Spleen (tissue), 11 donors: ENCODE data around the gene SPDYE8. TPM values are rescaled to one million over a fixed set of nuclear protein-coding genes. Genes with fewer than 3 reads are reported as not detected.
"Not testable (repeated sequence)": the region's sequence is repeated elsewhere in the genome, so short reads cannot be mapped to it uniquely, and the experiment has no call there.

Source experiments
- DNase-seq: peaks from one replicate; pipeline ENCODE4 v3.0.0-alpha.2; 2020
- H3K27ac ChIP-seq, 8 donors: fragments of 200-600 bp; sonication (generic) in 7 of 8; 1 replicate in 4 of 8; 2 replicates in 4 of 8; pipeline versions ENCODE4 v1.5.0 to v1.8.0; 2016 to 2021; ENCODE audit warnings: inconsistent platforms in 4 of 8, mild to moderate bottlenecking in 4 of 8, moderate library complexity in 1 of 8
- H3K27me3 ChIP-seq, 7 donors: fragments of 200-600 bp; sonication (generic) in 6 of 7; replicated peaks in 1 of 7; 1 replicate in 4 of 7; 2 replicates in 3 of 7; pipeline versions ENCODE4 v1.5.0 to v1.8.0; 2016 to 2021; ENCODE audit warnings: inconsistent platforms in 3 of 7, mild to moderate bottlenecking in 1 of 7
- H3K36me3 ChIP-seq, 6 donors: fragments of 200-600 bp; sonication (generic) in 5 of 6; 1 replicate in 4 of 6; 2 replicates in 2 of 6; pipeline versions ENCODE4 v1.5.0 to v1.8.0; 2016 to 2021; ENCODE audit warnings: inconsistent platforms in 2 of 6
- H3K4me1 ChIP-seq, 6 donors: fragments of 200-600 bp; sonication (generic) in 5 of 6; 1 replicate in 3 of 6; 2 replicates in 3 of 6; pipeline versions ENCODE4 v1.5.0 to v1.8.0; 2016 to 2021; ENCODE audit warnings: inconsistent platforms in 3 of 6
- H3K4me3 ChIP-seq, 8 donors: fragments of 200-600 bp; sonication (generic) in 7 of 8; 1 replicate in 4 of 8; 2 replicates in 4 of 8; pipeline versions ENCODE4 v1.5.0 to v1.8.0; 2016 to 2021; ENCODE audit warnings: inconsistent platforms in 4 of 8, mild to moderate bottlenecking in 4 of 8, moderate library complexity in 2 of 8
- H3K9me3 ChIP-seq, 8 donors: fragments of 200-600 bp; sonication (generic) in 7 of 8; 1 replicate in 4 of 8; 2 replicates in 4 of 8; pipeline versions ENCODE4 v1.5.0 to v1.8.0; 2016 to 2021; ENCODE audit warnings: inconsistent platforms in 4 of 8
- WGBS, 5 donors: extraction: QIAGEN DNeasy Blood & Tissue Kit in 3 of 5; methylation state at CpG; one replicate each; pipeline versions ENCODE4 v1.1.5 to v1.1.7; 2013 to 2018; 5-methylcytosine and 5-hydroxymethylcytosine counted together
- intact Hi-C: fragments of 100-400 bp; cut with DNase I; formaldehyde crosslinking; loops from one replicate; pipeline ENCODE4 v1.15.0; 2023; ENCODE audit warnings: low total_unique reads
- polyA plus RNA-seq, 3 donors: library from polyadenylated mRNA; stranded (reverse); fragments of 200-250 nt; gene quantifications; one replicate each; pipeline ENCODE4 v1.2.1, GENCODE V29; 2013
- small RNA-seq, 4 donors: library from RNA; depleted of rRNA; stranded (forward); fragments of <200 nt; gene quantifications; one replicate each; pipeline ENCODE3, GENCODE V24; 2016
- total RNA-seq, 7 donors: library from RNA; depleted of rRNA in 3 of 7; stranded (reverse); fragments of >200 nt in 3 of 7; fragmentation: NEBNext Ultra II Directional in 4 of 7; extraction: Animal tissue kit (Norgen Biotek cat#: 25700) in 4 of 7; gene quantifications; one replicate each; pipeline versions ENCODE4 v1.1.0 to v1.2.1, GENCODE V29; 2016 to 2021
- donor health status: healthy with polysubstance abuse.
- donor health status: DM: no; HTN: no; CAD: no; lungs with moderate emphysema.
- donor health status: DM: no; HTN: no; CAD: no.
- donor health status: Bipolar disorder and iron deficiency.
- donor health status: healthy.
- donor health status: DM: no; HTN: no; CAD: no.
- donor health status: DM: yes; HTN: yes; CAD: no.

Gene SPDYE8
- total and polyA plus RNA-seq, 10 donors, result not detected

GRCh38 chr7:72982084-72982483 is 47.5 kb downstream of the SPDYE8 start:
- H3K9me3 ChIP-seq, H3K27ac ChIP-seq, H3K4me1 ChIP-seq, H3K36me3 ChIP-seq, H3K4me3 ChIP-seq, DNase-seq, H3K27me3 ChIP-seq, intact Hi-C loops: not testable (repeated sequence)
- WGBS, 5 donors, result 92 to 100% (median 94%) methylated on average over 1 to 7 of the region's 11 CpGs

GRCh38 chr7:72980382-72980781 is 49.2 kb downstream of the SPDYE8 start:
- H3K4me1 ChIP-seq, H3K36me3 ChIP-seq, H3K4me3 ChIP-seq, DNase-seq, H3K27me3 ChIP-seq, H3K27ac ChIP-seq, intact Hi-C loops, H3K9me3 ChIP-seq: not testable (repeated sequence)
- WGBS, 5 donors, result 76 to 100% (median 94%) methylated on average over 1 to 2 of the region's 6 CpGs; no CpG with 5 or more reads in 2 of the 5 donors

GRCh38 chr7:72976434-72976833 is 53.1 kb downstream of the SPDYE8 start:
- not testable (repeated sequence) for DNase-seq

GRCh38 chr7:72975656-72976286 is 53.8 kb downstream of the SPDYE8 start:
- H3K36me3 ChIP-seq, H3K4me3 ChIP-seq, H3K27ac ChIP-seq, intact Hi-C loops, H3K27me3 ChIP-seq, H3K9me3 ChIP-seq, H3K4me1 ChIP-seq: not testable (repeated sequence)
- 81 to 96% (median 89%) methylated on average over 10 to 14 of the region's 55 CpGs; no CpG with 5 or more reads in 1 of the 5 donors for WGBS, 5 donors
- peak; percentile 64 for DNase-seq

More at GRCh38 chr7:72976434-72976833, 53.1 kb downstream of the SPDYE8 start:
- H3K9me3 ChIP-seq, H3K27me3 ChIP-seq, H3K4me3 ChIP-seq, H3K36me3 ChIP-seq, intact Hi-C loops, H3K4me1 ChIP-seq, H3K27ac ChIP-seq: not testable (repeated sequence)
- 84 to 100% (median 90%) methylated on average over 2 to 4 of the region's 12 CpGs; no CpG with 5 or more reads in 1 of the 5 donors for WGBS, 5 donors

- DNase-seq, H3K9me3 ChIP-seq, H3K27me3 ChIP-seq, H3K4me1 ChIP-seq, H3K4me3 ChIP-seq, intact Hi-C loops, H3K36me3 ChIP-seq, H3K27ac ChIP-seq: not testable (repeated sequence)
- WGBS, 5 donors, result 85 to 100% (median 92%) methylated on average over 3 of the region's 7 CpGs; no CpG with 5 or more reads in 2 of the 5 donors
Measured at GRCh38 chr7:72974781-72975180, 54.8 kb downstream of the SPDYE8 start.

- H3K27ac ChIP-seq, H3K27me3 ChIP-seq, intact Hi-C loops, H3K36me3 ChIP-seq, H3K4me1 ChIP-seq, H3K9me3 ChIP-seq, H3K4me3 ChIP-seq, DNase-seq: not testable (repeated sequence)
- WGBS, 5 donors, result no CpG with 5 or more reads among the region's 6 CpGs
Measured at GRCh38 chr7:72971505-72971904, 58.1 kb downstream of the SPDYE8 start.

Small RNA genes lying within 50 kb of the gene (small RNA-seq; reads per million reads assigned to genes)
- gene RF00019, result 0 reads per million in 4 donors

Other genes starting within 250 kb of the SPDYE8 start
- gene TYW1B, start 201.6 kb downstream of the SPDYE8 start, total RNA-seq, result 1 to 10 TPM; 3.5 to 8.3 (median 4.4) TPM
- 1 to 10 TPM; 1.2 to 2.0 (median 1.5) TPM for gene TYW1B, start 201.6 kb downstream of the SPDYE8 start, polyA plus RNA-seq
- gene POM121, start 104.7 kb downstream of the SPDYE8 start, total RNA-seq, result 10 to 100 TPM; 32.5 to 47.4 (median 40.1) TPM
- gene POM121, start 104.7 kb downstream of the SPDYE8 start, polyA plus RNA-seq, result 10 to 100 TPM in 2 of 3 donors, 1 to 10 TPM in 1; 8.6 to 16.5 (median 10.2) TPM
- gene TRIM74, start 60.3 kb downstream of the SPDYE8 start, total RNA-seq, result 1 to 10 TPM in 3 of 7 donors, under 1 TPM in 1, not detected in 3; 0.23 to 1.4 (median 1.2) TPM
- gene TRIM74, start 60.3 kb downstream of the SPDYE8 start, polyA plus RNA-seq, result 1 to 10 TPM in 1 of 3 donors, under 1 TPM in 2; 0.64 to 1.9 (median 0.74) TPM
- not detected for gene SPDYE11, start 28.1 kb upstream of the SPDYE8 start, total RNA-seq
- gene SPDYE11, start 28.1 kb upstream of the SPDYE8 start, polyA plus RNA-seq, result not detected
- gene SPDYE9, start 56.3 kb upstream of the SPDYE8 start, total RNA-seq, result not detected
- not detected for gene SPDYE9, start 56.3 kb upstream of the SPDYE8 start, polyA plus RNA-seq